Ovary (tissue), 3 donors: ENCODE measurements around the gene TRPM5.

Experiments
- POLR2A ChIP-seq: fragments of 450-650 bp; IDR thresholded peaks from one replicate; pipeline ENCODE4 v1.6.1; 2017; ENCODE audit warnings: antibody characterized with exemption, mild to moderate bottlenecking, moderate library complexity
- TF ChIP-seq, protein P1 (sequence below), 3 donors: fragments of 450-650 bp in 2 of 3; fragments of 200-600 bp in 1 of 3; IDR thresholded peaks; one replicate each; pipeline versions ENCODE4 v1.5.1 to v1.8.0; 2016 to 2022; ENCODE audit warnings: antibody characterized with exemption in 3 of 3, mild to moderate bottlenecking in 1 of 3
- donor health status: DM: no; HTN: no; CAD: no.

- TF ChIP-seq, protein P1, sequence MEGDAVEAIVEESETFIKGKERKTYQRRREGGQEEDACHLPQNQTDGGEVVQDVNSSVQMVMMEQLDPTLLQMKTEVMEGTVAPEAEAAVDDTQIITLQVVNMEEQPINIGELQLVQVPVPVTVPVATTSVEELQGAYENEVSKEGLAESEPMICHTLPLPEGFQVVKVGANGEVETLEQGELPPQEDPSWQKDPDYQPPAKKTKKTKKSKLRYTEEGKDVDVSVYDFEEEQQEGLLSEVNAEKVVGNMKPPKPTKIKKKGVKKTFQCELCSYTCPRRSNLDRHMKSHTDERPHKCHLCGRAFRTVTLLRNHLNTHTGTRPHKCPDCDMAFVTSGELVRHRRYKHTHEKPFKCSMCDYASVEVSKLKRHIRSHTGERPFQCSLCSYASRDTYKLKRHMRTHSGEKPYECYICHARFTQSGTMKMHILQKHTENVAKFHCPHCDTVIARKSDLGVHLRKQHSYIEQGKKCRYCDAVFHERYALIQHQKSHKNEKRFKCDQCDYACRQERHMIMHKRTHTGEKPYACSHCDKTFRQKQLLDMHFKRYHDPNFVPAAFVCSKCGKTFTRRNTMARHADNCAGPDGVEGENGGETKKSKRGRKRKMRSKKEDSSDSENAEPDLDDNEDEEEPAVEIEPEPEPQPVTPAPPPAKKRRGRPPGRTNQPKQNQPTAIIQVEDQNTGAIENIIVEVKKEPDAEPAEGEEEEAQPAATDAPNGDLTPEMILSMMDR (IDR thresholded peaks at IDR 0.05), result no peak
- no peak for TF ChIP-seq POLR2A
These were observed 4.6 kb upstream of the TRPM5 start for GRCh38 chr11:2448661-2449547.
